Neuronal stem cell (in vitro differentiated cells): ENCODE measurements around the gene DOCK9.
A peak's percentile ranks its signal among the peaks of the same experiment; 100 is the strongest.

Experiments used
- DNase-seq: peaks from one replicate; pipeline ENCODE4 v3.0.0-alpha.2; 2013; ENCODE audit warnings: low spot score
- H2AFZ ChIP-seq: one replicate; pipeline ENCODE4 v1.6.1; 2013; ENCODE audit warnings: mild to moderate bottlenecking, low read length, inconsistent platforms
- H2AK5ac ChIP-seq: 2 replicates; pipeline ENCODE4 v1.6.1; 2013; ENCODE audit warnings: low read depth, mild to moderate bottlenecking, inconsistent platforms, low read length, moderate library complexity, mixed read lengths
- H2BK120ac ChIP-seq: 2 replicates; pipeline ENCODE4 v1.6.1; 2013; ENCODE audit warnings: low read depth, mild to moderate bottlenecking, inconsistent platforms, low read length, moderate library complexity, mixed read lengths
- H2BK12ac ChIP-seq: one replicate; pipeline ENCODE4 v1.6.1; 2013; ENCODE audit warnings: low read length, inconsistent platforms
- H2BK15ac ChIP-seq: 2 replicates; pipeline ENCODE4 v1.6.1; 2013; ENCODE audit warnings: mild to moderate bottlenecking, low read length, inconsistent platforms, mixed read lengths
- H2BK5ac ChIP-seq: one replicate; pipeline ENCODE4 v1.6.1; 2013; ENCODE audit warnings: inconsistent platforms, mild to moderate bottlenecking, low read length, moderate library complexity
- H3K14ac ChIP-seq: one replicate; pipeline ENCODE4 v1.6.1; 2013; ENCODE audit warnings: low read length, inconsistent platforms
- H3K18ac ChIP-seq: 2 replicates; pipeline ENCODE4 v1.6.1; 2013; ENCODE audit warnings: low read length, inconsistent platforms
- H3K23ac ChIP-seq: 2 replicates; pipeline ENCODE4 v1.6.1; 2013; ENCODE audit warnings: low read depth, mild to moderate bottlenecking, mixed read lengths, low read length, inconsistent platforms; ENCODE audit not compliant: poor library complexity
- H3K27ac ChIP-seq: replicated peaks from 3 replicates; pipeline ENCODE4 v1.5.1; 2013; ENCODE audit warnings: low read length, inconsistent platforms
- H3K27me3 ChIP-seq, 3 experiments: 2 replicates each; pipeline ENCODE4 v1.6.1; 2013; ENCODE audit warnings: low read length in 3 of 3, mild to moderate bottlenecking in 2 of 3, inconsistent platforms in 1 of 3, low read depth in 1 of 3, mixed read lengths in 1 of 3, moderate library complexity in 1 of 3; ENCODE audit not compliant: control insufficient read depth in 3 of 3, insufficient read depth in 3 of 3
- H3K36me3 ChIP-seq, 2 donors: replicated peaks in 1 of 2; 2 replicates each; pipeline ENCODE4 v1.6.1; 2013; ENCODE audit warnings: low read length in 2 of 2; ENCODE audit not compliant: control insufficient read depth in 2 of 2, insufficient read depth in 2 of 2
- H3K4ac ChIP-seq: 2 replicates; pipeline ENCODE4 v1.6.1; 2013; ENCODE audit warnings: inconsistent platforms, mild to moderate bottlenecking, low read length, moderate library complexity
- H3K4me1 ChIP-seq, 2 donors: 1 replicate in 1 of 2; 2 replicates in 1 of 2; pipeline ENCODE4 v1.6.1; 2013; ENCODE audit warnings: low read length in 2 of 2, low read depth in 1 of 2; ENCODE audit not compliant: control insufficient read depth in 2 of 2, insufficient read depth in 1 of 2
- H3K4me2 ChIP-seq: one replicate; pipeline ENCODE4 v1.6.1; 2013; ENCODE audit warnings: mild to moderate bottlenecking, low read length, inconsistent platforms; ENCODE audit not compliant: insufficient read depth, poor library complexity, severe bottlenecking
- H3K4me3 ChIP-seq, 2 donors: 2 replicates each; pipeline ENCODE4 v1.5.1; 2013; ENCODE audit warnings: low read length in 2 of 2, mild to moderate bottlenecking in 2 of 2, inconsistent platforms in 1 of 2, moderate library complexity in 1 of 2
- H3K79me1 ChIP-seq: one replicate; pipeline ENCODE4 v1.6.1; 2013; ENCODE audit warnings: low read depth, mild to moderate bottlenecking, inconsistent platforms, low read length, moderate library complexity
- H3K9ac ChIP-seq: one replicate; pipeline ENCODE4 v1.6.1; 2013; ENCODE audit warnings: mild to moderate bottlenecking, low read depth, low read length, inconsistent platforms; ENCODE audit not compliant: poor library complexity
- H3K9me3 ChIP-seq, 2 donors: replicated peaks in 1 of 2; 2 replicates each; pipeline versions ENCODE3 to v1.6.1; 2013; ENCODE audit warnings: low read length in 2 of 2, mild to moderate bottlenecking in 2 of 2, inconsistent platforms in 1 of 2, low read depth in 1 of 2, mixed read lengths in 1 of 2, moderate library complexity in 1 of 2; ENCODE audit not compliant: control insufficient read depth in 2 of 2, insufficient read depth in 1 of 2
- H4K8ac ChIP-seq: one replicate; pipeline ENCODE4 v1.6.1; 2013; ENCODE audit warnings: low read depth, mild to moderate bottlenecking, inconsistent platforms, low read length, moderate library complexity
- H4K91ac ChIP-seq: one replicate; pipeline ENCODE4 v1.6.1; 2013; ENCODE audit warnings: low read length, low read depth, mild to moderate bottlenecking, inconsistent platforms; ENCODE audit not compliant: poor library complexity
- WGBS, 2 donors: extraction: QIAGEN DNeasy Blood & Tissue Kit; methylation state at CpG; one replicate each; pipeline ENCODE4 v1.1.7; 2013; ENCODE audit warnings: missing lambda C conversion rate in 2 of 2, mixed read lengths in 1 of 2; ENCODE audit not compliant: insufficient read length in 2 of 2, insufficient replicate concordance in 1 of 2; ENCODE audit errors: extremely low coverage in 2 of 2; 5-methylcytosine and 5-hydroxymethylcytosine counted together

Gene DOCK9

GRCh38 chr13:98856983-98857382, 120.9 kb downstream of the DOCK9 start:
- Histone ChIP-seq H2BK120ac (no peak overlapping the region), H2BK12ac (no peak overlapping the region), H3K4ac (no peak overlapping the region), H3K27ac (no peak overlapping the region), H4K91ac (no peak overlapping the region), H3K36me3 (no peaks in the 10 kb centered on the region), H2BK5ac (no peak overlapping the region), H3K9ac (peak overlapping the region; percentile 50), H2AK5ac (no peak overlapping the region), H3K18ac (no peak overlapping the region), H4K8ac (no peak overlapping the region), H3K79me1 (no peaks in the 10 kb centered on the region), H3K9me3 (no peaks in the 10 kb centered on the region), H3K14ac (no peak overlapping the region), H3K4me2 (no peak overlapping the region), H3K23ac (no peak overlapping the region), H3K4me1 (peaks cover 0 to 2% of the 10 kb centered on the region in 2 donors), H3K4me3 (no peak overlapping the region), H2BK15ac (no peak overlapping the region), H2AFZ (no peak overlapping the region), H3K27me3 (no peaks in the 10 kb centered on the region)
- DNase-seq, result no peak
- WGBS, 2 donors, result no CpG with 5 or more reads among the region's 5 CpGs

GRCh38 chr13:98854448-98854847, 123.4 kb downstream of the DOCK9 start:
- H3K18ac ChIP-seq, result no peak overlapping the region
- no peak overlapping the region for H3K4ac ChIP-seq
- no peak overlapping the region for H4K8ac ChIP-seq
- no peak overlapping the region for H2BK12ac ChIP-seq
- H3K9me3 ChIP-seq, result no peaks in the 10 kb centered on the region
- H3K36me3 ChIP-seq, result no peaks in the 10 kb centered on the region
- peaks cover 0 to 2% of the 10 kb centered on the region in 2 donors for H3K4me1 ChIP-seq
- H3K14ac ChIP-seq, result no peak overlapping the region
- H3K27ac ChIP-seq, result no peak overlapping the region
- H2BK15ac ChIP-seq, result no peak overlapping the region
- H2AFZ ChIP-seq, result no peak overlapping the region
- no CpG with 5 or more reads among the region's 6 CpGs for WGBS, 2 donors
- no peak overlapping the region for H2BK120ac ChIP-seq
- H3K9ac ChIP-seq, result no peak overlapping the region
- DNase-seq, result no peak
- H3K27me3 ChIP-seq, result no peaks in the 10 kb centered on the region
- no peak overlapping the region for H4K91ac ChIP-seq
- H2BK5ac ChIP-seq, result no peak overlapping the region
- H3K23ac ChIP-seq, result no peak overlapping the region
- H3K4me3 ChIP-seq, result no peak overlapping the region
- H3K79me1 ChIP-seq, result no peaks in the 10 kb centered on the region
- H2AK5ac ChIP-seq, result no peak overlapping the region
- H3K4me2 ChIP-seq, result no peak overlapping the region

- H4K8ac ChIP-seq, result no peak overlapping the region
- DNase-seq, result no peak
- no peak overlapping the region for H3K9ac ChIP-seq
- H2AFZ ChIP-seq, result no peak overlapping the region
- no peaks in the 10 kb centered on the region for H3K9me3 ChIP-seq
- H3K27me3 ChIP-seq, result no peaks in the 10 kb centered on the region
- no peak overlapping the region for H2BK120ac ChIP-seq
- no CpG with 5 or more reads among the region's 6 CpGs for WGBS, 2 donors
- H2BK5ac ChIP-seq, result no peak overlapping the region
- no peak overlapping the region for H3K14ac ChIP-seq
- no peak overlapping the region for H2BK12ac ChIP-seq
- H2AK5ac ChIP-seq, result no peak overlapping the region
- no peak overlapping the region for H3K4me2 ChIP-seq
- H3K4me1 ChIP-seq, result no peaks in the 10 kb centered on the region
- no peak overlapping the region for H3K27ac ChIP-seq
- H3K4me3 ChIP-seq, result no peak overlapping the region
- H3K4ac ChIP-seq, result no peak overlapping the region
- H4K91ac ChIP-seq, result no peak overlapping the region
- no peak overlapping the region for H3K18ac ChIP-seq
- H3K79me1 ChIP-seq, result no peaks in the 10 kb centered on the region
- H2BK15ac ChIP-seq, result no peak overlapping the region
- no peaks in the 10 kb centered on the region for H3K36me3 ChIP-seq
- H3K23ac ChIP-seq, result no peak overlapping the region
Measured at GRCh38 chr13:98853771-98854221, 124.1 kb downstream of the DOCK9 start.

GRCh38 chr13:98851276-98851675, 126.6 kb downstream of the DOCK9 start:
- Histone ChIP-seq H3K4ac (no peak overlapping the region), H2AFZ (no peak overlapping the region), H4K91ac (no peak overlapping the region), H3K27me3 (no peaks in the 10 kb centered on the region), H3K4me1 (no peaks in the 10 kb centered on the region), H3K36me3 (no peaks in the 10 kb centered on the region), H3K18ac (no peak overlapping the region), H3K9ac (no peak overlapping the region), H3K9me3 (no peaks in the 10 kb centered on the region), H3K4me2 (no peak overlapping the region), H4K8ac (no peak overlapping the region), H2BK120ac (no peak overlapping the region), H3K23ac (no peak overlapping the region), H2BK12ac (no peak overlapping the region), H3K27ac (no peak overlapping the region), H3K79me1 (no peaks in the 10 kb centered on the region), H2BK15ac (no peak overlapping the region), H2BK5ac (no peak overlapping the region), H3K4me3 (no peak overlapping the region), H2AK5ac (no peak overlapping the region), H3K14ac (no peak overlapping the region)
- WGBS, 2 donors, result no CpG with 5 or more reads among the region's 6 CpGs
- DNase-seq, result no peak
